Esophagus muscularis mucosa (tissue), 4 donors: ENCODE results near the gene FGA. TPM values are rescaled to one million over a fixed set of nuclear protein-coding genes. Genes with fewer than 3 reads are reported as not detected.

ENCODE experiments used
- DNase-seq: peaks from one replicate; pipeline ENCODE4 v3.0.0-alpha.2; 2017; ENCODE audit errors: extremely low spot score
- H3K27ac ChIP-seq, 4 donors: fragments of 200-600 bp; sonication (generic); replicated peaks in 1 of 4; 1 replicate in 3 of 4; 2 replicates in 1 of 4; pipeline ENCODE4 v1.5.1; 2016 to 2019; ENCODE audit warnings: mild to moderate bottlenecking in 1 of 4
- H3K27me3 ChIP-seq, 4 donors: fragments of 200-600 bp; sonication (generic); one replicate each; pipeline versions ENCODE4 v1.5.1 to v1.6.0; 2016 to 2019
- H3K36me3 ChIP-seq, 4 donors: fragments of 200-600 bp; sonication (generic); one replicate each; pipeline ENCODE4 v1.5.1; 2016 to 2019
- H3K4me1 ChIP-seq, 4 donors: fragments of 200-600 bp; sonication (generic); one replicate each; pipeline ENCODE4 v1.5.1; 2016 to 2019
- H3K4me3 ChIP-seq, 4 donors: fragments of 200-600 bp; sonication (generic); 1 replicate in 2 of 4; 2 replicates in 2 of 4; pipeline ENCODE4 v1.5.1; 2016 to 2019; ENCODE audit warnings: mild to moderate bottlenecking in 4 of 4, moderate library complexity in 1 of 4
- H3K9me3 ChIP-seq, 4 donors: fragments of 200-600 bp; sonication (generic); 1 replicate in 3 of 4; 2 replicates in 1 of 4; pipeline ENCODE4 v1.5.1; 2016 to 2019
- EP300 ChIP-seq: sonication (generic); formaldehyde crosslinking; IDR thresholded peaks from one replicate; pipeline ENCODE4 v1.6.1; 2017; ENCODE audit warnings: antibody characterized with exemption
- POLR2A ChIP-seq: fragments of 450-650 bp; IDR thresholded peaks from one replicate; pipeline ENCODE4 v1.6.1; 2017; ENCODE audit warnings: antibody characterized with exemption, moderate library complexity, mild to moderate bottlenecking, low read depth
- POLR2AphosphoS5 ChIP-seq, 2 donors: sonication (generic); formaldehyde crosslinking; IDR thresholded peaks; one replicate each; pipeline ENCODE4 v1.6.1; 2017; ENCODE audit warnings: antibody characterized with exemption in 2 of 2
- WGBS: methylation state at CpG from one replicate; pipeline ENCODE4 v1.1.5; 2018; 5-methylcytosine and 5-hydroxymethylcytosine counted together
- intact Hi-C: fragments of 100-400 bp; cut with DNase I; formaldehyde crosslinking; loops from one replicate; pipeline ENCODE4 v1.15.1; 2023
- total RNA-seq, 4 donors: library from RNA; depleted of rRNA; stranded (reverse); fragments of >200 nt; gene quantifications; one replicate each; pipeline versions ENCODE4 v1.1.0 to v1.2.1, GENCODE V29; 2016
- TF ChIP-seq, protein P1 (sequence below), 3 experiments: fragments of 200-600 bp in 2 of 3; fragments of 450-650 bp in 1 of 3; sonication (generic) in 2 of 3; IDR thresholded peaks; one replicate each; pipeline ENCODE4 v1.5.1; 2017 to 2019; ENCODE audit warnings: antibody characterized with exemption in 3 of 3, mild to moderate bottlenecking in 2 of 3, moderate library complexity in 1 of 3

FGA gene
- total RNA-seq, 4 donors from 2014 or later, result not detected

DNA sequence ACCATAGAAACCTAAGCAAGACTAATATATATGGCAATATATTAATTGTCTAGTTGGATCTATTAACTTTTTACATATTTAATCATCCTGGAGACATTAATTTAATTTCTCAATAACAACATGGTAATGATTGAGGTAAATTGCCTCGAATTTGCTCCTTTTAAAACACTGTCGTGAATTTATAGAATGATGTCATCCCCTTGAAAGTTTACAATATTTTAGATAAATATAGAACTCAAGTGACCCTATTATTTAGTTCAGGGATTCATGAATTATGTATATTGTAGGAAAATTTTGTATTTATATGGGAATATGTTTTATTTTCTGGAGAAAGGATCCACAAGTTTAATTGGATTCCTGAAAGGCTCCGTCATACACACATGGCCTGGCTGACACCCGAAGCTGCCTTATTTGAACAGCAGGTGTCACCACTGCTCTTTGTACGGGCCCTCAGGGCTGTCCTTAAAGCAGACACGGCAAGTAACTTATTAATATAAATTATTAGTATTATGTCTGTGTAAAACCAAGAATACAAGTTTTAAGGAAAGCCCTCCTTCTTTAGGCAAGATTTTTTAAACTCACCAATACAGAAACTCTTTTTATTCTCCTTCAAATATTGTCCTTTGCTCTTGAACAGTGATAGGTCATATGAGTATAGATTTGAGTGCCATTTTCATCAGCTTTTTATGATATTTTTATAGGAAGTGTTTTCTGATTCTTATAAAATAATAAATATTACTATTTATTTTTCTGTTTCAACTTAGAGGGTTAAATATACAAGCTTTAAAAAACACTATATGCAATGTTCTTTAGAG lies 38.5 kb downstream of the FGA start:
- TF ChIP-seq EP300 (no peak), POLR2A (no peak), POLR2AphosphoS5 (IDR thresholded peaks at IDR 0.05) (peak in 1 of 2 donors; percentile 58)
- TF ChIP-seq, protein P1, sequence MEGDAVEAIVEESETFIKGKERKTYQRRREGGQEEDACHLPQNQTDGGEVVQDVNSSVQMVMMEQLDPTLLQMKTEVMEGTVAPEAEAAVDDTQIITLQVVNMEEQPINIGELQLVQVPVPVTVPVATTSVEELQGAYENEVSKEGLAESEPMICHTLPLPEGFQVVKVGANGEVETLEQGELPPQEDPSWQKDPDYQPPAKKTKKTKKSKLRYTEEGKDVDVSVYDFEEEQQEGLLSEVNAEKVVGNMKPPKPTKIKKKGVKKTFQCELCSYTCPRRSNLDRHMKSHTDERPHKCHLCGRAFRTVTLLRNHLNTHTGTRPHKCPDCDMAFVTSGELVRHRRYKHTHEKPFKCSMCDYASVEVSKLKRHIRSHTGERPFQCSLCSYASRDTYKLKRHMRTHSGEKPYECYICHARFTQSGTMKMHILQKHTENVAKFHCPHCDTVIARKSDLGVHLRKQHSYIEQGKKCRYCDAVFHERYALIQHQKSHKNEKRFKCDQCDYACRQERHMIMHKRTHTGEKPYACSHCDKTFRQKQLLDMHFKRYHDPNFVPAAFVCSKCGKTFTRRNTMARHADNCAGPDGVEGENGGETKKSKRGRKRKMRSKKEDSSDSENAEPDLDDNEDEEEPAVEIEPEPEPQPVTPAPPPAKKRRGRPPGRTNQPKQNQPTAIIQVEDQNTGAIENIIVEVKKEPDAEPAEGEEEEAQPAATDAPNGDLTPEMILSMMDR (IDR thresholded peaks at IDR 0.05), result peak; percentile 76 to 85 (median 80)
- Histone ChIP-seq H3K4me1 (peaks cover 10 to 27% (median 18%) of the 10 kb centered on the region in 4 donors), H3K4me3 (no peak overlapping the region), H3K36me3 (peaks cover 0 to 9% (median 4%) of the 10 kb centered on the region in 4 donors), H3K9me3 (no peaks in the 10 kb centered on the region), H3K27me3 (no peaks in the 10 kb centered on the region), H3K27ac (peak overlapping the region in 3 of 4 donors; percentile 12 to 79 (median 28))
- no peak for DNase-seq
- WGBS, result 17% methylated on average over 6 of the region's 6 CpGs
- intact Hi-C loops, result loop anchor here (5.0 kb wide), 2 partner anchors 70 to 225 kb away; no protein-coding TSS in a partner anchor

DNA sequence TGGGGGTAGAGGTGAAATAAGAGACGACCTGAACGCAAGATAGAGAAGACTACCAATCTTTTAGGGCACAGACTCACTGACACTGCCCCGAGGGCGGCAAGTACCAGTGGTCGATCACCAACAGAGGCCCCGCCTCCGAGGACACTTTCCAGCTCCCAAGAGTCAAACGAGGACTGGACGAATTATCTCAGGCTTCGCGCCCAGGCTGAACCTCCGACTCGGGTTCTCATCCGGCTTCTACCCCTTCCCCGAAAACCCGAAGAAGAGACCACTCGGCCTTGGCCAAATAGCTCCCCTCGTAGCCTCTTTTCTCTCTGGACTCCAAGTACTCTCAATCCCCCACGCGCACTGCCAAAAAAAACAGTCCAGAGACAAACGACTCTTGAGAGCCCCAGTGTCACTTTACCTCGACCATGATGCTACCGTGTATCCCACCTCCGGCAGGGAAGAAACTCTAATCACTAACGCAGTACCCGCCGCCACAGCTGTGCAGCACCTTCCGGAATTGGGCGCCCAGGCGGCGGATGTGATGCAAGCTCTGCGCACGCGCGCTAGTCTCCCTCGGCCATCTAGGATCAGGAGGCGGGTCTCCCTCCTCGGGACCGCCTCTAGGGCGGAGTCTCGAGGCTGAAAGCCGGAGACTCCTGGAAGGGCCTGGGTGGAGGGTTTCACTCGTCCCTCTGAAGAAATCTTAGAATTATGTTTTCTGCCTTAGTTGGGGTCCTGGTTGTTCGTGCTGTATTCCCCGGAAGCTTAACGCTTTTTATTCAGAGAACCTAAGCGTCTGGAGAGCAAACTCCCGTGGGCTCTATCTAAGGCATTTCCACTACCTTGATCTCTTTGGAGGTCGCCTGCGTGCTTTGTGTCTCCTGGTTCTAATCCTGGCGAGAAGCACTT lies 40.4 kb downstream of the FGA start, which contains the start of gene PLRG1:
Gene PLRG1 (minus strand): TSS at position 507 of the 897 bp plus-strand sequence. CDS start 92 bp downstream, at position 415.
- TF ChIP-seq, protein P1 (IDR thresholded peaks at IDR 0.05), result peak; percentile 38 to 52 (median 42)
- TF ChIP-seq EP300, result no peak
- TF ChIP-seq POLR2A, result peak; percentile 37
- peak; percentile 92 to 97 for TF ChIP-seq POLR2AphosphoS5 (IDR thresholded peaks at IDR 0.05)
- H3K9me3 ChIP-seq, result no peaks in the 10 kb centered on the region
- peak within 1 kb of the TSS; percentile 78 to 85 (median 81) for H3K27ac ChIP-seq
- peaks cover 10 to 27% (median 18%) of the 10 kb centered on the region in 4 donors for H3K4me1 ChIP-seq
- DNase-seq, result peak; percentile 98
- peaks cover 11 to 28% (median 20%) of the 10 kb centered on the region in 4 donors for H3K36me3 ChIP-seq
- intact Hi-C loops, result loop anchor here (5.0 kb wide), 2 partner anchors 72 to 227 kb away; no protein-coding TSS in a partner anchor
- H3K27me3 ChIP-seq, result no peaks in the 10 kb centered on the region
- WGBS, result under 1% methylated on average over 41 of the region's 51 CpGs
- peak within 1 kb of the TSS; percentile 73 to 86 (median 78) for H3K4me3 ChIP-seq

DNA sequence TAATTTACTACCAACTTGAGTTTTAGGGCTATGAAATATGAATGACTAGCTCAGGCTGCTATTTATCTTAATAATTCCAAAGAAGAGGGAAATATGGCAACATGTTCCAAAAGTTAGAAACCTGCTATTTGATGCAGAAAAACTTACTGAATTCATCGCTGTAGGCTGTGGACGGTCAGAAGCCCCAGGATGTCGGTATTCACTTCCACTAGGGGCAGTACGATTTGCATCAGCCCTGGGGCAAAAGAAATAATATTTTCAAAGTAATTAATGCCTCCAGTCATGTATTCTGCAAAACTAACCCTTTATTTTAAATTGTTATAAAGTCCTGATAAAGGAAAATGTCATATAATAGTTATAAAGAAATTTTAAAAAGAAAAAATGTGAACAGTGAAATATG lies 44.9 kb downstream of the FGA start:
- Histone ChIP-seq H3K27me3 (no peaks in the 10 kb centered on the region), H3K27ac (no peak overlapping the region), H3K9me3 (no peaks in the 10 kb centered on the region), H3K36me3 (peaks cover 46 to 73% (median 61%) of the 10 kb centered on the region in 4 donors), H3K4me3 (no peak overlapping the region), H3K4me1 (peaks cover 10 to 18% (median 16%) of the 10 kb centered on the region in 4 donors)
- 86% methylated on average over 4 of the region's 4 CpGs for WGBS
- no peak for DNase-seq
- TF ChIP-seq POLR2AphosphoS5 (IDR thresholded peaks at IDR 0.05) (no peak), POLR2A (no peak), EP300 (no peak)
- TF ChIP-seq, protein P1 (IDR thresholded peaks at IDR 0.05), result no peak
- intact Hi-C loops, result no loop called here

DNA sequence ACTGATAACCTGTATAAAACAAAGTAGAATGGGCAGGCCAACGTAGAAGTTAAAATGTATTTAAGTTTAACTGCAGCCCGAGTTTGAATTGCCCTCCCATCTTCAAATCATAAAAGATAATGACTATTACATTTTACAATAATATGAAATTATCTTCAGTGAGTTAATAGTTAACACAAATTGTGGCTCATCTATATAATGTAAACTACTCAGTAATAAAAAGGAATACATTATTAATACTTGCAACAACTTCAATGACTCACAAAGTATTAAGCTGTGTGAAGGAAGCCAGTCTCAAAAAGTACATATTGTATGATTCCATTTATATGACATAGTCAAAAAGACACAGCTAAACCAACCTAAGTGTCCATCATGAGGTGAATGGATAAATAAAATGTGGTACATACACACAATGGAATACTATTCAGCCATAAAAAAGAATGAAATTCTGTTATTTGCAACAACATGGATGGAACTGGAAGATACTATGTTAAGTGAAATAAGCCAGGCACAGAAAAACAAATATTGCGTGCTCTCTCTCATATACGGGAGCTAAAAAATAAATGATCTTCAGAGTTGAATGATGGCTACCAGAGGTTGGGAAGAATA lies 48.2 kb downstream of the FGA start:
- intact Hi-C loops, result no loop called here
- peaks cover 70 to 100% (median 90%) of the 10 kb centered on the region in 4 donors for H3K36me3 ChIP-seq
- H3K9me3 ChIP-seq, result no peaks in the 10 kb centered on the region
- H3K27me3 ChIP-seq, result no peaks in the 10 kb centered on the region
- no peaks in the 10 kb centered on the region for H3K4me1 ChIP-seq
- DNase-seq, result no peak
- H3K27ac ChIP-seq, result no peak overlapping the region
- WGBS, result 95% methylated on average over 4 of the region's 4 CpGs
- no peak overlapping the region for H3K4me3 ChIP-seq
- TF ChIP-seq, protein P1 (IDR thresholded peaks at IDR 0.05), result no peak
- no peak for TF ChIP-seq POLR2AphosphoS5 (IDR thresholded peaks at IDR 0.05)
- no peak for TF ChIP-seq EP300
- TF ChIP-seq POLR2A, result no peak
